Kidney epithelial cell (primary cell): ENCODE results near the gene BFSP1. TPM values are rescaled to one million over a fixed set of nuclear protein-coding genes. Genes with fewer than 3 reads are reported as not detected.

Experiments used
- DNase-seq: peaks from one replicate; pipeline ENCODE4 v3.0.0-alpha.2; 2010; ENCODE audit warnings: low read depth
- H3K27me3 ChIP-seq: 2 replicates; pipeline ENCODE4 v1.6.0; 2011; ENCODE audit warnings: low read length; ENCODE audit not compliant: control insufficient read depth, insufficient read depth
- H3K36me3 ChIP-seq: 2 replicates; pipeline ENCODE4 v1.5.1; 2011; ENCODE audit warnings: low read length; ENCODE audit not compliant: control insufficient read depth, insufficient read depth
- H3K4me3 ChIP-seq: 2 replicates; pipeline ENCODE4 v1.5.1; 2011; ENCODE audit warnings: low read depth, mild to moderate bottlenecking, control low read depth, low read length
- CTCF ChIP-seq: IDR thresholded peaks from 2 replicates; pipeline ENCODE4 v1.5.1; 2011; ENCODE audit warnings: mild to moderate bottlenecking, moderate library complexity, low read length, control low read depth, inconsistent platforms; ENCODE audit not compliant: insufficient read depth, poor library complexity, severe bottlenecking
- total RNA-seq: library from RNA; depleted of rRNA; stranded (reverse); fragments of >200 nt; gene quantifications from 2 replicates; pipeline ENCODE4 v1.2.3, GENCODE V29; 2015

Gene BFSP1
- total RNA-seq, 1 donor from 2014 or later: 4.5 TPM

GRCh38 chr20:17445543-17445942 is 85.6 kb downstream of the BFSP1 start:
- H3K27me3 ChIP-seq: peaks cover 9% of the 10 kb centered on the region
- DNase-seq: no peak
- no peak overlapping the region for H3K4me3 ChIP-seq
- H3K36me3 ChIP-seq: no peaks in the 10 kb centered on the region
- TF ChIP-seq CTCF: no peak

GRCh38 chr20:17444091-17444490 is 87.1 kb downstream of the BFSP1 start:
- DNase-seq: no peak
- H3K4me3 ChIP-seq: no peak overlapping the region
- H3K36me3 ChIP-seq: no peaks in the 10 kb centered on the region
- TF ChIP-seq CTCF: no peak
- H3K27me3 ChIP-seq: peaks cover 9% of the 10 kb centered on the region

Other genes with a start within 250 kb of the BFSP1 start
- gene DSTN, start 38.7 kb upstream of the BFSP1 start, total RNA-seq: 254 and 255 TPM in 2 replicates
- gene RRBP1, start 150.9 kb upstream of the BFSP1 start, total RNA-seq: 97.8 and 98.4 TPM in 2 replicates
- not detected in 2 replicates for gene BANF2, start 168.6 kb upstream of the BFSP1 start, total RNA-seq